Measurements from ENCODE around the gene FAS.

Gene FAS

DNA sequence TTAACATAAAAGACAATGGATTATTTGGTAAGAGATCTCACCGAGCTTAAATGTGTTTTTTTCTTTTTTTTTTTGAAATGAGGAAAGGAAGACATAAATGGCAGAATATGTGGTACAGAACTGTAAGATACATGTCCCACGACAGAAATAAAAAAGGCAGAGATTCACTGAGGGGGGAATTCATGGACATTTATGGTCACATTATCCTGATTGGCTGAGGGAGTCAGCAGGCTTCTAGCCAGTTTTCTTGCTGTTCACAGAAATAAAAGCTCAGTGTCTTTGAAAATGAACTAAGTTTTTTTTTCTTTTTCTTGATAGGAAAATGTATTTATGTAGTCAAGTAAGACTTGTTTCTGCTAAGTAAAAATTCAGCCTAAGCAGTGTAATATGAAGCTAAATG, 8.2 kb upstream of the FAS start:
- POLR2A ChIA-PET: interaction anchor here (1.6 kb wide), 1 partner anchor 9 kb away, joined by 5 read pairs; the partner anchor contains the start of gene FAS
- Histone ChIP-seq H3K4me3 (ENCODE audit: low read depth, low read length) (no peak overlapping the region), H3K4me1 (ENCODE audit: control insufficient read depth, insufficient read depth, low read length) (peaks cover 11% of the 10 kb centered on the region), H3K27ac (ENCODE audit: extremely low read depth, low read depth, low read length) (no peak overlapping the region), H3K9me3 (ENCODE audit: control insufficient read depth, insufficient read depth, low read depth, low read length) (no peaks in the 10 kb centered on the region), H3K36me3 (ENCODE audit: control insufficient read depth in 2 of 2, insufficient read depth in 1 of 2, low read length in 2 of 2) (peaks cover 0 to 3% of the 10 kb centered on the region in 2 experiments; a peak in 1 of 3 replicates)
- CTCF ChIA-PET: interaction anchor here (0.9 to 4.1 kb wide), 6 partner anchors 9 to 236 kb away, joined by 3 to 23 read pairs (median 4); no protein-coding TSS in a partner anchor
- TF ChIP-seq, protein P1, sequence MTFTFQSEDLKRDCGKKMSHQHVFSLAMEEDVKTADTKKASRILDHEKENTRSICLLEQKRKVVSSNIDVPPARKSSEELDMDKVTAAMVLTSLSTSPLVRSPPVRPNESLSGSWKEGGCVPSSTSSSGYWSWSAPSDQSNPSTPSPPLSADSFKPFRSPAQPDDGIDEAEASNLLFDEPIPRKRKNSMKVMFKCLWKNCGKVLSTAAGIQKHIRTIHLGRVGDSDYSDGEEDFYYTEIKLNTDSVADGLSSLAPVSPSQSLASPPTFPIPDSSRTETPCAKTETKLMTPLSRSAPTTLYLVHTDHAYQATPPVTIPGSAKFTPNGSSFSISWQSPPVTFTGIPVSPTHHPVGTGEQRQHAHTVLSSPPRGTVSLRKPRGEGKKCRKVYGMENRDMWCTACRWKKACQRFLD (tag by site-specific recombination; IDR thresholded peaks at IDR 0.05): no peak
- TF ChIP-seq ZNF530 (tag by site-specific recombination; IDR thresholded peaks at IDR 0.05; ENCODE audit: low read depth): no peak

DNA sequence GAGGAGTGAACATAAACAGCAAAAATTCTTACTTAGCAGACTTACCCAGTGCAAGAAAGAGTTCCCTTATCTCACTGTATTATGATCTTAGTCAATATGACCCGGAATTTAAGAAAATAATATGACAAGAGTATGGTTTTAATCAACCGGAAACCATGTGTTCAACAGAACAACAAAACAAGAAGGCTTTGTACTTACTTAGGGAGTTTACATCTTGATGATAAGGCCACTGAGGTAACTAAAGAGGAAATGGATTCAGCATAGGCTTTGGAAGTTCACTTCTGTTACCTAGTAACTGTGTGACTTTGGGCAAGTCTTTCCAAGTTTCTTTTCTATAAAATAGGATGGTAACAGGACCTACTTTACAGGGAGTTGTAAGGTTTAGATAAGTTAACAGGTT, 7.4 kb upstream of the FAS start:
- Histone ChIP-seq H3K27ac (ENCODE audit: extremely low read depth, low read depth, low read length) (no peak overlapping the region), H3K36me3 (ENCODE audit: control insufficient read depth in 2 of 2, insufficient read depth in 1 of 2, low read length in 2 of 2) (peaks cover 0 to 3% of the 10 kb centered on the region in 2 experiments; a peak in 1 of 3 replicates), H3K4me3 (ENCODE audit: low read depth, low read length) (no peak overlapping the region), H3K9me3 (ENCODE audit: control insufficient read depth, insufficient read depth, low read depth, low read length) (no peaks in the 10 kb centered on the region), H3K4me1 (ENCODE audit: control insufficient read depth, insufficient read depth, low read length) (peaks cover 11% of the 10 kb centered on the region)
- TF ChIP-seq ZNF654 (tag by site-specific recombination; IDR thresholded peaks at IDR 0.05; ENCODE audit: low read depth) (no peak), ZNF394 (tag by site-specific recombination; IDR thresholded peaks at IDR 0.05; ENCODE audit: borderline replicate concordance) (no peak), ZNF600 (tag by site-specific recombination; IDR thresholded peaks at IDR 0.05) (no peak), ZNF133 (tag by site-specific recombination; IDR thresholded peaks at IDR 0.05) (no peak), GLI4 (tag by site-specific recombination; IDR thresholded peaks at IDR 0.05) (no peak), ZNF777 (tag by site-specific recombination; IDR thresholded peaks at IDR 0.05; ENCODE audit: borderline replicate concordance) (no peak), ZNF843 (tag by site-specific recombination; IDR thresholded peaks at IDR 0.05) (no peak), ZSCAN16 (tag by site-specific recombination; IDR thresholded peaks at IDR 0.05) (no peak), BCL11A (tag by site-specific recombination; IDR thresholded peaks at IDR 0.05; ENCODE audit: low read depth) (no peak), IKZF3 (tag by site-specific recombination; IDR thresholded peaks at IDR 0.05) (no peak)
- TF ChIP-seq, protein P2, sequence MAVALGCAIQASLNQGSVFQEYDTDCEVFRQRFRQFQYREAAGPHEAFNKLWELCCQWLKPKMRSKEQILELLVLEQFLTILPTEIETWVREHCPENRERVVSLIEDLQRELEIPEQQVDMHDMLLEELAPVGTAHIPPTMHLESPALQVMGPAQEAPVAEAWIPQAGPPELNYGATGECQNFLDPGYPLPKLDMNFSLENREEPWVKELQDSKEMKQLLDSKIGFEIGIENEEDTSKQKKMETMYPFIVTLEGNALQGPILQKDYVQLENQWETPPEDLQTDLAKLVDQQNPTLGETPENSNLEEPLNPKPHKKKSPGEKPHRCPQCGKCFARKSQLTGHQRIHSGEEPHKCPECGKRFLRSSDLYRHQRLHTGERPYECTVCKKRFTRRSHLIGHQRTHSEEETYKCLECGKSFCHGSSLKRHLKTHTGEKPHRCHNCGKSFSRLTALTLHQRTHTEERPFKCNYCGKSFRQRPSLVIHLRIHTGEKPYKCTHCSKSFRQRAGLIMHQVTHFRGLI (tag by site-specific recombination; IDR thresholded peaks at IDR 0.05): no peak
- TF ChIP-seq, protein P3, sequence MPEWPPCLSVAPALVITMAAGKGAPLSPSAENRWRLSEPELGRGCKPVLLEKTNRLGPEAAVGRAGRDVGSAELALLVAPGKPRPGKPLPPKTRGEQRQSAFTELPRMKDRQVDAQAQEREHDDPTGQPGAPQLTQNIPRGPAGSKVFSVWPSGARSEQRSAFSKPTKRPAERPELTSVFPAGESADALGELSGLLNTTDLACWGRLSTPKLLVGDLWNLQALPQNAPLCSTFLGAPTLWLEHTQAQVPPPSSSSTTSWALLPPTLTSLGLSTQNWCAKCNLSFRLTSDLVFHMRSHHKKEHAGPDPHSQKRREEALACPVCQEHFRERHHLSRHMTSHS (tag by site-specific recombination; IDR thresholded peaks at IDR 0.05): no peak
- TF ChIP-seq, protein P4, sequence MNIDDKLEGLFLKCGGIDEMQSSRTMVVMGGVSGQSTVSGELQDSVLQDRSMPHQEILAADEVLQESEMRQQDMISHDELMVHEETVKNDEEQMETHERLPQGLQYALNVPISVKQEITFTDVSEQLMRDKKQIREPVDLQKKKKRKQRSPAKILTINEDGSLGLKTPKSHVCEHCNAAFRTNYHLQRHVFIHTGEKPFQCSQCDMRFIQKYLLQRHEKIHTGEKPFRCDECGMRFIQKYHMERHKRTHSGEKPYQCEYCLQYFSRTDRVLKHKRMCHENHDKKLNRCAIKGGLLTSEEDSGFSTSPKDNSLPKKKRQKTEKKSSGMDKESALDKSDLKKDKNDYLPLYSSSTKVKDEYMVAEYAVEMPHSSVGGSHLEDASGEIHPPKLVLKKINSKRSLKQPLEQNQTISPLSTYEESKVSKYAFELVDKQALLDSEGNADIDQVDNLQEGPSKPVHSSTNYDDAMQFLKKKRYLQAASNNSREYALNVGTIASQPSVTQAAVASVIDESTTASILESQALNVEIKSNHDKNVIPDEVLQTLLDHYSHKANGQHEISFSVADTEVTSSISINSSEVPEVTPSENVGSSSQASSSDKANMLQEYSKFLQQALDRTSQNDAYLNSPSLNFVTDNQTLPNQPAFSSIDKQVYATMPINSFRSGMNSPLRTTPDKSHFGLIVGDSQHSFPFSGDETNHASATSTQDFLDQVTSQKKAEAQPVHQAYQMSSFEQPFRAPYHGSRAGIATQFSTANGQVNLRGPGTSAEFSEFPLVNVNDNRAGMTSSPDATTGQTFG (tag by site-specific recombination; IDR thresholded peaks at IDR 0.05; ENCODE audit: borderline replicate concordance): no peak
- POLR2A ChIA-PET: interaction anchor here (1.6 kb wide), 1 partner anchor 8 kb away, joined by 5 read pairs; the partner anchor contains the start of gene FAS
- CTCF ChIA-PET: interaction anchor here (0.6 to 4.1 kb wide), 4 partner anchors 10 to 1882 kb away, joined by 3 to 23 read pairs (median 4); no protein-coding TSS in a partner anchor

DNA sequence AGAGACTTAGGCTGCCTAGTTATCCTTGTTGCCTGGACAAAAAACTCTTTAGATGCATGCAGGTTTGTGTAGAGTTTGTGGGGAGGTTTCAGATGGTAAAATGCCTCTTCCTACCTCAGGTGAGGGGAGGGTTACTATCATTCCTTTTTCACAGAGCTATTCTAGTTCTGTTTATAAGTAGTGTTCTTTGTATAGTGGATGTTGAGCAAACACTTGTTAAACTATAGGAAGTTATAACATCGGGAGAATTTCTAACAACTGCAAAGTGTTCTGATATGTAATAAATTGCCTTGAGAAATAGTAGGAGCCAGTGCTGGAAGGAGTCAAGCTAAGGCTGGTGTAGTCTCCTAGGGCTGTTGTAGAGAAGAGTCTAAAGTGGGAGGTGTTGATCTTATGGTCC, 6.7 kb upstream of the FAS start:
- ChIA-PET POLR2A (no interaction called here), CTCF (interaction anchor here (4.1 kb wide), 1 partner anchor 50 kb away, joined by 23 read pairs; no protein-coding TSS in a partner anchor)
- Histone ChIP-seq H3K9me3 (ENCODE audit: control insufficient read depth, insufficient read depth, low read depth, low read length) (no peaks in the 10 kb centered on the region), H3K4me1 (ENCODE audit: control insufficient read depth, insufficient read depth, low read length) (peaks cover 10% of the 10 kb centered on the region), H3K27ac (ENCODE audit: extremely low read depth, low read depth, low read length) (no peak overlapping the region), H3K4me3 (ENCODE audit: low read depth, low read length) (no peak overlapping the region), H3K36me3 (ENCODE audit: control insufficient read depth in 2 of 2, insufficient read depth in 1 of 2, low read length in 2 of 2) (peaks cover 0 to 3% of the 10 kb centered on the region in 2 experiments; a peak in 1 of 3 replicates)
- TF ChIP-seq ZNF24 (tag by site-specific recombination; IDR thresholded peaks at IDR 0.05): no peak
- TF ChIP-seq EGR2 (tag by site-specific recombination; IDR thresholded peaks at IDR 0.05; ENCODE audit: low read depth): peak; percentile 55; the same call in 1 of the 2 replicates
- no peak for TF ChIP-seq ZNF155 (tag by site-specific recombination; IDR thresholded peaks at IDR 0.05)
- TF ChIP-seq, protein P5, sequence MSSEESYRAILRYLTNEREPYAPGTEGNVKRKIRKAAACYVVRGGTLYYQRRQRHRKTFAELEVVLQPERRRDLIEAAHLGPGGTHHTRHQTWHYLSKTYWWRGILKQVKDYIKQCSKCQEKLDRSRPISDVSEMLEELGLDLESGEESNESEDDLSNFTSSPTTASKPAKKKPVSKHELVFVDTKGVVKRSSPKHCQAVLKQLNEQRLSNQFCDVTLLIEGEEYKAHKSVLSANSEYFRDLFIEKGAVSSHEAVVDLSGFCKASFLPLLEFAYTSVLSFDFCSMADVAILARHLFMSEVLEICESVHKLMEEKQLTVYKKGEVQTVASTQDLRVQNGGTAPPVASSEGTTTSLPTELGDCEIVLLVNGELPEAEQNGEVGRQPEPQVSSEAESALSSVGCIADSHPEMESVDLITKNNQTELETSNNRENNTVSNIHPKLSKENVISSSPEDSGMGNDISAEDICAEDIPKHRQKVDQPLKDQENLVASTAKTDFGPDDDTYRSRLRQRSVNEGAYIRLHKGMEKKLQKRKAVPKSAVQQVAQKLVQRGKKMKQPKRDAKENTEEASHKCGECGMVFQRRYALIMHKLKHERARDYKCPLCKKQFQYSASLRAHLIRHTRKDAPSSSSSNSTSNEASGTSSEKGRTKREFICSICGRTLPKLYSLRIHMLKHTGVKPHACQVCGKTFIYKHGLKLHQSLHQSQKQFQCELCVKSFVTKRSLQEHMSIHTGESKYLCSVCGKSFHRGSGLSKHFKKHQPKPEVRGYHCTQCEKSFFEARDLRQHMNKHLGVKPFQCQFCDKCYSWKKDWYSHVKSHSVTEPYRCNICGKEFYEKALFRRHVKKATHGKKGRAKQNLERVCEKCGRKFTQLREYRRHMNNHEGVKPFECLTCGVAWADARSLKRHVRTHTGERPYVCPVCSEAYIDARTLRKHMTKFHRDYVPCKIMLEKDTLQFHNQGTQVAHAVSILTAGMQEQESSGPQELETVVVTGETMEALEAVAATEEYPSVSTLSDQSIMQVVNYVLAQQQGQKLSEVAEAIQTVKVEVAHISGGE (tag by site-specific recombination; conservative IDR thresholded peaks at IDR 0.05; ENCODE audit: low read depth): no peak
- TF ChIP-seq, protein P6, sequence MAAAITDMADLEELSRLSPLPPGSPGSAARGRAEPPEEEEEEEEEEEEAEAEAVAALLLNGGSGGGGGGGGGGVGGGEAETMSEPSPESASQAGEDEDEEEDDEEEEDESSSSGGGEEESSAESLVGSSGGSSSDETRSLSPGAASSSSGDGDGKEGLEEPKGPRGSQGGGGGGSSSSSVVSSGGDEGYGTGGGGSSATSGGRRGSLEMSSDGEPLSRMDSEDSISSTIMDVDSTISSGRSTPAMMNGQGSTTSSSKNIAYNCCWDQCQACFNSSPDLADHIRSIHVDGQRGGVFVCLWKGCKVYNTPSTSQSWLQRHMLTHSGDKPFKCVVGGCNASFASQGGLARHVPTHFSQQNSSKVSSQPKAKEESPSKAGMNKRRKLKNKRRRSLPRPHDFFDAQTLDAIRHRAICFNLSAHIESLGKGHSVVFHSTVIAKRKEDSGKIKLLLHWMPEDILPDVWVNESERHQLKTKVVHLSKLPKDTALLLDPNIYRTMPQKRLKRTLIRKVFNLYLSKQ (tag by site-specific recombination; IDR thresholded peaks at IDR 0.05; ENCODE audit: borderline replicate concordance): no peak
